NCI-H1048 (cell line): ENCODE results near the gene UBE2QL1.
"Not testable (repeated sequence)": the region's sequence is repeated elsewhere in the genome, so short reads cannot be mapped to it uniquely, and the experiment has no call there.

Experiments used
- DNase-seq: peaks from one replicate; lab custom pipeline; 2025; lab: John Stamatoyannopoulos, UW

UBE2QL1 gene

GRCh38 chr5:6497262-6497661, 48.6 kb downstream of the UBE2QL1 start:
- no peak for DNase-seq

- DNase-seq = no peak
These were observed 50.3 kb downstream of the UBE2QL1 start for GRCh38 chr5:6498968-6499367.

- no peak for DNase-seq
These were observed 53.0 kb downstream of the UBE2QL1 start for GRCh38 chr5:6501701-6502100.

- DNase-seq = no peak
These were observed 53.8 kb downstream of the UBE2QL1 start for GRCh38 chr5:6502421-6502820.

- DNase-seq = no peak
These were observed 54.7 kb downstream of the UBE2QL1 start for GRCh38 chr5:6503342-6503741.

- DNase-seq = no peak
These were observed 56.2 kb downstream of the UBE2QL1 start for GRCh38 chr5:6504677-6505415.

GRCh38 chr5:6505416-6505755, 56.7 kb downstream of the UBE2QL1 start:
- DNase-seq = no peak

GRCh38 chr5:6505783-6506557, 57.3 kb downstream of the UBE2QL1 start:
- DNase-seq = no peak

GRCh38 chr5:6506611-6507010, 58.0 kb downstream of the UBE2QL1 start:
- no peak for DNase-seq

- no peak for DNase-seq
These were observed 60.3 kb downstream of the UBE2QL1 start for GRCh38 chr5:6508931-6509330.

- no peak for DNase-seq
These were observed 61.5 kb downstream of the UBE2QL1 start for GRCh38 chr5:6510132-6510531.

- DNase-seq = no peak
These were observed 62.3 kb downstream of the UBE2QL1 start for GRCh38 chr5:6510973-6511372.

- not testable (repeated sequence) for DNase-seq
These were observed 67.2 kb downstream of the UBE2QL1 start for GRCh38 chr5:6515812-6516211.

- no peak for DNase-seq
These were observed 68.2 kb downstream of the UBE2QL1 start for GRCh38 chr5:6516823-6517222.

GRCh38 chr5:6517510-6517909, 68.9 kb downstream of the UBE2QL1 start:
- DNase-seq = no peak

GRCh38 chr5:6518298-6519057, 69.8 kb downstream of the UBE2QL1 start:
- DNase-seq = no peak

GRCh38 chr5:6520201-6520600, 71.5 kb downstream of the UBE2QL1 start:
- DNase-seq = no peak

- no peak for DNase-seq
These were observed 73.7 kb downstream of the UBE2QL1 start for GRCh38 chr5:6522331-6522730.

GRCh38 chr5:6522923-6523322, 74.3 kb downstream of the UBE2QL1 start:
- no peak for DNase-seq

GRCh38 chr5:6525422-6525821, 76.8 kb downstream of the UBE2QL1 start:
- DNase-seq = no peak

- DNase-seq = no peak
These were observed 77.3 kb downstream of the UBE2QL1 start for GRCh38 chr5:6525910-6526309.

GRCh38 chr5:6527749-6528455, 79.2 kb downstream of the UBE2QL1 start:
- no peak for DNase-seq
